K562 (cell line): ENCODE results near the gene TET2. TPM values are rescaled to one million over a fixed set of nuclear protein-coding genes. Genes with fewer than 3 reads are reported as not detected.

Source experiments
- ATF7 ChIP-seq: fragments of 450-650 bp; IDR thresholded peaks from 2 replicates; pipeline ENCODE4 v1.7.1; 2014; ENCODE audit warnings: mild to moderate bottlenecking, moderate library complexity
- CCAR2 ChIP-seq: fragments of 200-400 bp; formaldehyde crosslinking; IDR thresholded peaks from 2 replicates; pipeline ENCODE4 v1.6.1; 2017; ENCODE audit warnings: mild to moderate bottlenecking, low read depth, low read length
- HIVEP1 ChIP-seq: fragments of 250-450 bp; sonication (Bioruptor Pico); IDR thresholded peaks from 2 replicates; pipeline ENCODE4 v1.4.0; 2020; ENCODE audit warnings: mild to moderate bottlenecking
- MAFK ChIP-seq: IDR thresholded peaks from 2 replicates; pipeline ENCODE4 v1.6.1; 2011; ENCODE audit warnings: low read length, improper control_type of control experiment
- MEF2D ChIP-seq: conservative IDR thresholded peaks from 2 replicates; pipeline ENCODE4 v1.6.1; 2016; ENCODE audit warnings: low read depth, missing genetic modification characterization, missing compliant biosample characterization
- NFE2 ChIP-seq: IDR thresholded peaks from 2 replicates; pipeline ENCODE4 v1.6.1; 2014; ENCODE audit warnings: antibody characterized with exemption, low read depth
- NONO ChIP-seq, 2 experiments: fragments of 200-400 bp in 1 of 2; fragments of 450-650 bp in 1 of 2; formaldehyde crosslinking in 1 of 2; IDR thresholded peaks; 2 replicates each; pipeline ENCODE4 v1.6.1; 2017; ENCODE audit warnings: low read depth in 2 of 2, mild to moderate bottlenecking in 2 of 2, moderate library complexity in 2 of 2, low read length in 1 of 2
- RREB1 ChIP-seq: fragments of 250-450 bp; sonication (Bioruptor Pico); IDR thresholded peaks from 2 replicates; pipeline ENCODE4 v1.4.0; 2020
- SMAD3 ChIP-seq: fragments of 450-650 bp; formaldehyde crosslinking; conservative IDR thresholded peaks from 2 replicates; pipeline ENCODE4 v1.4.0; 2020; ENCODE audit warnings: mild to moderate bottlenecking
- U2AF2 ChIP-seq: fragments of 200-400 bp; formaldehyde crosslinking; optimal IDR thresholded peaks from 2 replicates; pipeline ENCODE3; 2017; ENCODE audit warnings: low read depth, mild to moderate bottlenecking, low read length
- UBTF ChIP-seq, 2 experiments: IDR thresholded peaks; 2 replicates each; pipeline ENCODE4 v1.6.1; 2012; ENCODE audit warnings: improper control_type of control experiment in 2 of 2, low read depth in 2 of 2, low read length in 2 of 2, borderline replicate concordance in 1 of 2
- VEZF1 ChIP-seq: fragments of 200-800 bp; sonication (Bioruptor generic); IDR thresholded peaks from 2 replicates; pipeline ENCODE4 v1.6.1; 2017; ENCODE audit warnings: missing genetic modification characterization, missing compliant biosample characterization
- ZNF143 ChIP-seq: sonication (generic); formaldehyde crosslinking; IDR thresholded peaks from 2 replicates; pipeline ENCODE4 v1.9.0; 2022; ENCODE audit warnings: mild to moderate bottlenecking, missing genetic modification reagents
- ZNF277 ChIP-seq: fragments of 250-450 bp; sonication (Bioruptor Pico); IDR thresholded peaks from 2 replicates; pipeline ENCODE4 v1.8.0; 2022; ENCODE audit warnings: inconsistent platforms, mild to moderate bottlenecking, moderate library complexity, borderline replicate concordance
- polyA plus RNA-seq, 8 experiments: library from polyadenylated mRNA; depleted of rRNA in 4 of 8; stranded (reverse) in 5 of 8; unstranded in 3 of 8; fragments of >200 nt; fragmentation: Nextera tagmentation in 2 of 8; fragmentation: Illumina TruSeq in 1 of 8; extraction: Ambion mirVana in 2 of 8; extraction: Trizol in 1 of 8; gene quantifications; 2 replicates each; pipeline versions ENCODE4 v1.2.1 to v1.2.3, GENCODE V29; 2011 to 2014; ENCODE audit warnings: inconsistent platforms in 1 of 8, missing spikeins in 1 of 8
- total RNA-seq, 7 experiments: library from RNA; depleted of rRNA in 6 of 7; stranded (reverse); fragments of >200 nt in 6 of 7; fragmentation: Illumina TruSeq in 2 of 7; extraction: Trizol in 2 of 7; gene quantifications; 2 replicates each; pipeline versions ENCODE4 v1.2.1 to v1.2.3, GENCODE V29; 2011 to 2021; ENCODE audit warnings: low replicate concordance in 1 of 7

Gene TET2
- total and polyA plus RNA-seq, 9 of the 15 experiments (the other 6 are each of a cell fraction or from before 2014, with no cell fraction given): 0.80 to 11.1 (median 4.9) TPM

GRCh38 chr4:105146276-105147015, at the start of gene TET2 (continued):
- TF ChIP-seq MEF2D (tag) (no peak), NFE2 (peak; percentile 26; the same call in 1 of the 2 replicates), NONO (IDR thresholded peaks at IDR 0.05; ENCODE audit: low read depth in 2 of 2, low read length in 1 of 2) (peak; percentile 32 to 54; a peak in 2 of 4 replicates), UBTF (IDR thresholded peaks at IDR 0.05; ENCODE audit: borderline replicate concordance in 1 of 2, low read depth in 2 of 2, low read length in 2 of 2) (peak in 1 of 2 experiments; percentile 87; a peak in 2 of 4 replicates), MAFK (no peak), ATF7 (peak; percentile 26; the same call in 1 of the 2 replicates), ZNF143 (no peak), U2AF2 (no peak), HIVEP1 (CRISPR knock-in tag) (no peak), CCAR2 (no peak), VEZF1 (CRISPR knock-in tag) (peak; percentile 91), RREB1 (CRISPR knock-in tag) (no peak), SMAD3 (CRISPR knock-in tag) (no peak), ZNF277 (CRISPR knock-in tag) (no peak)
